HepG2 (cell line): ENCODE measurements around the gene RPL41. TPM values are rescaled to one million over a fixed set of nuclear protein-coding genes. Genes with fewer than 3 reads are reported as not detected.

Source experiments
- ARNT ChIP-seq: fragments of 450-650 bp; IDR thresholded peaks from 2 replicates; pipeline ENCODE4 v1.6.1; 2017
- FOXK1 ChIP-seq: sonication (generic); formaldehyde crosslinking; IDR thresholded peaks from 2 replicates; pipeline ENCODE4 v1.4.0; 2020; ENCODE audit warnings: low read depth, missing genetic modification reagents, borderline replicate concordance
- GTF2F1 ChIP-seq: fragments of 150-350 bp; IDR thresholded peaks from 2 replicates; pipeline ENCODE4 v1.6.1; 2014; ENCODE audit warnings: low read length
- IKZF1 ChIP-seq: fragments of 450-650 bp; IDR thresholded peaks from 2 replicates; pipeline ENCODE4 v1.7.1; 2016
- KDM4B ChIP-seq: sonication (generic); formaldehyde crosslinking; IDR thresholded peaks from 2 replicates; pipeline ENCODE4 v1.4.0; 2020; ENCODE audit warnings: missing genetic modification reagents
- KLF13 ChIP-seq: sonication (generic); formaldehyde crosslinking; IDR thresholded peaks from 2 replicates; pipeline ENCODE4 v1.4.0; 2020; ENCODE audit warnings: mild to moderate bottlenecking, missing genetic modification reagents
- KLF6 ChIP-seq: IDR thresholded peaks from 2 replicates; pipeline ENCODE4 v1.8.0; 2016; ENCODE audit warnings: missing biosample characterization, missing genetic modification reagents
- KMT2A ChIP-seq: sonication (generic); formaldehyde crosslinking; IDR thresholded peaks from 2 replicates; pipeline ENCODE4 v1.4.0; 2020; ENCODE audit warnings: missing genetic modification reagents
- NFATC3 ChIP-seq: sonication (generic); formaldehyde crosslinking; IDR thresholded peaks from 2 replicates; pipeline ENCODE4 v1.5.1; 2020; ENCODE audit warnings: mild to moderate bottlenecking, missing genetic modification reagents
- NFIC ChIP-seq: IDR thresholded peaks from 2 replicates; pipeline ENCODE4 v1.6.1; 2012; ENCODE audit warnings: mild to moderate bottlenecking, low read length, inconsistent platforms
- PCBP2 ChIP-seq: fragments of 200-400 bp; formaldehyde crosslinking; optimal IDR thresholded peaks from 2 replicates; pipeline ENCODE3; 2018; ENCODE audit warnings: low read length, low read depth; ENCODE audit not compliant: poor library complexity, severe bottlenecking
- RFX1 ChIP-seq: fragments of 450-650 bp; IDR thresholded peaks from 2 replicates; pipeline ENCODE4 v1.6.1; 2017
- TAF1 ChIP-seq: sonication (generic); formaldehyde crosslinking; IDR thresholded peaks from 2 replicates; pipeline ENCODE4 v1.4.0; 2020; ENCODE audit warnings: missing genetic modification reagents
- ZNF136 ChIP-seq: sonication (generic); formaldehyde crosslinking; IDR thresholded peaks from 2 replicates; pipeline ENCODE4 v1.8.1; 2022; ENCODE audit warnings: low read depth, mild to moderate bottlenecking, moderate library complexity, missing genetic modification reagents
- ZNF30 ChIP-seq: sonication (generic); formaldehyde crosslinking; IDR thresholded peaks from 2 replicates; pipeline ENCODE4 v1.5.0; 2020; ENCODE audit warnings: mild to moderate bottlenecking, missing genetic modification reagents
- ZNF441 ChIP-seq: sonication (generic); formaldehyde crosslinking; IDR thresholded peaks from 2 replicates; pipeline ENCODE4 v1.7.0; 2021; ENCODE audit warnings: missing genetic modification reagents, borderline replicate concordance
- ZNF484 ChIP-seq: sonication (generic); formaldehyde crosslinking; IDR thresholded peaks from 2 replicates; pipeline ENCODE4 v1.5.1; 2020; ENCODE audit warnings: mild to moderate bottlenecking, low read depth, missing genetic modification reagents, borderline replicate concordance
- ZNF501 ChIP-seq: sonication (generic); formaldehyde crosslinking; IDR thresholded peaks from 2 replicates; pipeline ENCODE4 v1.5.1; 2020; ENCODE audit warnings: mild to moderate bottlenecking, moderate library complexity, missing genetic modification reagents
- ZNF547 ChIP-seq: sonication (generic); formaldehyde crosslinking; IDR thresholded peaks from 2 replicates; pipeline ENCODE4 v1.5.1; 2020; ENCODE audit warnings: mild to moderate bottlenecking, missing genetic modification reagents
- ZNF713 ChIP-seq: sonication (generic); formaldehyde crosslinking; IDR thresholded peaks from 2 replicates; pipeline ENCODE4 v1.4.0; 2020; ENCODE audit warnings: mild to moderate bottlenecking, missing genetic modification reagents
- polyA plus RNA-seq, 8 experiments: library from polyadenylated mRNA; depleted of rRNA in 3 of 8; stranded (reverse) in 7 of 8; unstranded in 1 of 8; fragments of >200 nt; fragmentation: Illumina TruSeq in 4 of 8; extraction: Trizol in 4 of 8; gene quantifications; 2 replicates each; pipeline versions ENCODE4 v1.2.1 to v1.2.3, GENCODE V29; 2011 to 2016; ENCODE audit warnings: low read depth in 4 of 8, missing spikeins in 1 of 8, mixed read lengths in 1 of 8; ENCODE audit not compliant: insufficient read depth in 1 of 8
- total RNA-seq, 5 experiments: library from RNA; depleted of rRNA; stranded (reverse); fragments of >200 nt; fragmentation: Illumina TruSeq; extraction: Trizol; gene quantifications; 2 replicates each; pipeline ENCODE4 v1.2.3, GENCODE V29; 2016; ENCODE audit warnings: low read depth in 1 of 5
- TF ChIP-seq, protein P1 (sequence below), 2 experiments: sonication (generic) in 1 of 2; formaldehyde crosslinking in 1 of 2; IDR thresholded peaks; 2 replicates each; pipeline versions ENCODE4 v1.4.0 to v1.6.1; 2018 to 2020; ENCODE audit warnings: missing genetic modification reagents in 2 of 2, borderline replicate concordance in 1 of 2, low read depth in 1 of 2, mild to moderate bottlenecking in 1 of 2, missing biosample characterization in 1 of 2
- TF ChIP-seq, protein P2 (sequence below): fragments of 450-650 bp; IDR thresholded peaks from 2 replicates; pipeline ENCODE4 v1.6.1; 2016
- TF ChIP-seq, protein P3 (sequence below): IDR thresholded peaks from 2 replicates; pipeline ENCODE4 v1.6.1; 2016; ENCODE audit warnings: missing genetic modification reagents, missing compliant biosample characterization
- TF ChIP-seq, protein P4 (sequence below): IDR thresholded peaks from 2 replicates; pipeline ENCODE4 v1.6.1; 2016; ENCODE audit warnings: low read depth, control low read depth
- TF ChIP-seq, protein P5 (sequence below): sonication (generic); formaldehyde crosslinking; IDR thresholded peaks from 2 replicates; pipeline ENCODE4 v1.4.0; 2020; ENCODE audit warnings: mild to moderate bottlenecking, missing genetic modification reagents, borderline replicate concordance

The RPL41 gene
- total and polyA plus RNA-seq, 2 of the 13 experiments (the other 11 are each of a cell fraction or from before 2014, with no cell fraction given): 4,012 to 7,670 TPM

DNA sequence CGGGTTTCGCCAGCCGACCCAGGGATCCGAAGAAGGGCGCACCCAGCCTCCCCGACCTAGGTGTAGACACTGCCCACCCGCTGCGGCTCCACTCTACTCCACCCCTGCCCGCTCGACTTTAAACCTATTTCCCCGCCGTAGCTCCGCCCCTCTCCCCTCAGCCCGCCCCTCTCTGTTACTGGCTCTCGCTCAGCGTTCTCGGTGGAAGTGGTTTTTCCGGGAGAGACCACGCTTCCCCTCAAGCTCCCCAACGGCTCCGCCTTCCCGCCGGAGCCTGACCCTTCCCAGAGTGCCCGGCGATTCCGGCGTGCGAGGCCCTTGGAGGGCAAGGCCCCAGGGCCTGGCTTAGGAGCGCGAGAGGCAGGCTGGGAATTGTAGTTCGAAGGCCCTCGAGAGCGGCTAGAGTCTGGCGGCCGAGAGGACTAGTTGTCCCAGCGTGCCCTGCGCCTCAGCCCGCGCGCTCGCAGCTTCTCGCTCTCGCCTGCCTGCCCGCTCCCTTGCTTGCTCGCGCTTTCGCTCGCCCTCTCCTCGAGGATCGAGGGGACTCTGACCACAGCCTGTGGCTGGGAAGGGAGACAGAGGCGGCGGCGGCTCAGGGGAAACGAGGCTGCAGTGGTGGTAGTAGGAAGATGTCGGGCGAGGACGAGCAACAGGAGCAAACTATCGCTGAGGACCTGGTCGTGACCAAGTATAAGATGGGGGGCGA lies 12.2 kb upstream of the RPL41 start, which contains the start of gene PA2G4 (continued):
- TF ChIP-seq, protein P1, sequence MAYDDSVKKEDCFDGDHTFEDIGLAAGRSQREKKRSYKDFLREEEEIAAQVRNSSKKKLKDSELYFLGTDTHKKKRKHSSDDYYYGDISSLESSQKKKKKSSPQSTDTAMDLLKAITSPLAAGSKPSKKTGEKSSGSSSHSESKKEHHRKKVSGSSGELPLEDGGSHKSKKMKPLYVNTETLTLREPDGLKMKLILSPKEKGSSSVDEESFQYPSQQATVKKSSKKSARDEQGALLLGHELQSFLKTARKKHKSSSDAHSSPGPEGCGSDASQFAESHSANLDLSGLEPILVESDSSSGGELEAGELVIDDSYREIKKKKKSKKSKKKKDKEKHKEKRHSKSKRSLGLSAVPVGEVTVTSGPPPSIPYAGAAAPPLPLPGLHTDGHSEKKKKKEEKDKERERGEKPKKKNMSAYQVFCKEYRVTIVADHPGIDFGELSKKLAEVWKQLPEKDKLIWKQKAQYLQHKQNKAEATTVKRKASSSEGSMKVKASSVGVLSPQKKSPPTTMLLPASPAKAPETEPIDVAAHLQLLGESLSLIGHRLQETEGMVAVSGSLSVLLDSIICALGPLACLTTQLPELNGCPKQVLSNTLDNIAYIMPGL (CRISPR knock-in tag; IDR thresholded peaks at IDR 0.05; ENCODE audit: borderline replicate concordance in 1 of 2, low read depth in 1 of 2): peak; percentile 89 to 93
- peak; percentile 79 for TF ChIP-seq KMT2A (CRISPR knock-in tag)
- no peak for TF ChIP-seq ZNF484 (CRISPR knock-in tag)
- TF ChIP-seq ZNF30 (CRISPR knock-in tag): peak; percentile 89; the same call in 1 of the 2 replicates
- no peak for TF ChIP-seq ARNT
- TF ChIP-seq, protein P2, sequence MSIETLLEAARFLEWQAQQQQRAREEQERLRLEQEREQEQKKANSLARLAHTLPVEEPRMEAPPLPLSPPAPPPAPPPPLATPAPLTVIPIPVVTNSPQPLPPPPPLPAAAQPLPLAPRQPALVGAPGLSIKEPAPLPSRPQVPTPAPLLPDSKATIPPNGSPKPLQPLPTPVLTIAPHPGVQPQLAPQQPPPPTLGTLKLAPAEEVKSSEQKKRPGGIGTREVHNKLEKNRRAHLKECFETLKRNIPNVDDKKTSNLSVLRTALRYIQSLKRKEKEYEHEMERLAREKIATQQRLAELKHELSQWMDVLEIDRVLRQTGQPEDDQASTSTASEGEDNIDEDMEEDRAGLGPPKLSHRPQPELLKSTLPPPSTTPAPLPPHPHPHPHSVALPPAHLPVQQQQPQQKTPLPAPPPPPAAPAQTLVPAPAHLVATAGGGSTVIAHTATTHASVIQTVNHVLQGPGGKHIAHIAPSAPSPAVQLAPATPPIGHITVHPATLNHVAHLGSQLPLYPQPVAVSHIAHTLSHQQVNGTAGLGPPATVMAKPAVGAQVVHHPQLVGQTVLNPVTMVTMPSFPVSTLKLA: peak; percentile 74
- TF ChIP-seq, protein P3, sequence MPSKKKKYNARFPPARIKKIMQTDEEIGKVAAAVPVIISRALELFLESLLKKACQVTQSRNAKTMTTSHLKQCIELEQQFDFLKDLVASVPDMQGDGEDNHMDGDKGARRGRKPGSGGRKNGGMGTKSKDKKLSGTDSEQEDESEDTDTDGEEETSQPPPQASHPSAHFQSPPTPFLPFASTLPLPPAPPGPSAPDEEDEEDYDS (CRISPR knock-in tag): peak; percentile 99
- TF ChIP-seq NFATC3: peak; percentile 66; the same call in 1 of the 2 replicates
- TF ChIP-seq KLF6: peak; percentile 94; the same call in 1 of the 2 replicates
- TF ChIP-seq, protein P4, sequence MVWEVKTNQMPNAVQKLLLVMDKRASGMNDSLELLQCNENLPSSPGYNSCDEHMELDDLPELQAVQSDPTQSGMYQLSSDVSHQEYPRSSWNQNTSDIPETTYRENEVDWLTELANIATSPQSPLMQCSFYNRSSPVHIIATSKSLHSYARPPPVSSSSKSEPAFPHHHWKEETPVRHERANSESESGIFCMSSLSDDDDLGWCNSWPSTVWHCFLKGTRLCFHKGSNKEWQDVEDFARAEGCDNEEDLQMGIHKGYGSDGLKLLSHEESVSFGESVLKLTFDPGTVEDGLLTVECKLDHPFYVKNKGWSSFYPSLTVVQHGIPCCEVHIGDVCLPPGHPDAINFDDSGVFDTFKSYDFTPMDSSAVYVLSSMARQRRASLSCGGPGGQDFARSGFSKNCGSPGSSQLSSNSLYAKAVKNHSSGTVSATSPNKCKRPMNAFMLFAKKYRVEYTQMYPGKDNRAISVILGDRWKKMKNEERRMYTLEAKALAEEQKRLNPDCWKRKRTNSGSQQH (CRISPR knock-in tag): peak; percentile 28; the same call in 1 of the 2 replicates
- TF ChIP-seq PCBP2: no peak
- peak; percentile 97 for TF ChIP-seq ZNF547
- TF ChIP-seq KLF13: peak; percentile 76; the same call in 1 of the 2 replicates
- no peak for TF ChIP-seq RFX1
- no peak for TF ChIP-seq IKZF1
- TF ChIP-seq FOXK1 (CRISPR knock-in tag): no peak
- peak; percentile 88 for TF ChIP-seq TAF1 (CRISPR knock-in tag)
- TF ChIP-seq NFIC: no peak
- TF ChIP-seq ZNF441 (CRISPR knock-in tag): peak; percentile 83
- TF ChIP-seq GTF2F1: no peak
- peak; percentile 92; the same call in 1 of the 2 replicates for TF ChIP-seq ZNF136 (CRISPR knock-in tag)
- peak; percentile 95 for TF ChIP-seq ZNF501
- peak; percentile 90 for TF ChIP-seq KDM4B
- TF ChIP-seq, protein P5, sequence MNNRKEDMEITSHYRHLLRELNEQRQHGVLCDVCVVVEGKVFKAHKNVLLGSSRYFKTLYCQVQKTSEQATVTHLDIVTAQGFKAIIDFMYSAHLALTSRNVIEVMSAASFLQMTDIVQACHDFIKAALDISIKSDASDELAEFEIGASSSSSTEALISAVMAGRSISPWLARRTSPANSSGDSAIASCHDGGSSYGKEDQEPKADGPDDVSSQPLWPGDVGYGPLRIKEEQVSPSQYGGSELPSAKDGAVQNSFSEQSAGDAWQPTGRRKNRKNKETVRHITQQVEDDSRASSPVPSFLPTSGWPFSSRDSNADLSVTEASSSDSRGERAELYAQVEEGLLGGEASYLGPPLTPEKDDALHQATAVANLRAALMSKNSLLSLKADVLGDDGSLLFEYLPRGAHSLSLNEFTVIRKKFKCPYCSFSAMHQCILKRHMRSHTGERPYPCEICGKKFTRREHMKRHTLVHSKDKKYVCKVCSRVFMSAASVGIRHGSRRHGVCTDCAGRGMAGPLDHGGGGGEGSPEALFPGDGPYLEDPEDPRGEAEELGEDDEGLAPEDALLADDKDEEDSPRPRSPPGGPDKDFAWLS (CRISPR knock-in tag): 0 out of 2 replicates have a peak, but pooled peaks have one; percentile 18
- no peak for TF ChIP-seq ZNF713 (CRISPR knock-in tag)
